ENCODE results near the gene MBOAT7. TPM values are rescaled to one million over a fixed set of nuclear protein-coding genes. Genes with fewer than 3 reads are reported as not detected.

Gene MBOAT7
- total and polyA plus RNA-seq, 4 donors = 39.0 to 154 (median 73.3) TPM

DNA sequence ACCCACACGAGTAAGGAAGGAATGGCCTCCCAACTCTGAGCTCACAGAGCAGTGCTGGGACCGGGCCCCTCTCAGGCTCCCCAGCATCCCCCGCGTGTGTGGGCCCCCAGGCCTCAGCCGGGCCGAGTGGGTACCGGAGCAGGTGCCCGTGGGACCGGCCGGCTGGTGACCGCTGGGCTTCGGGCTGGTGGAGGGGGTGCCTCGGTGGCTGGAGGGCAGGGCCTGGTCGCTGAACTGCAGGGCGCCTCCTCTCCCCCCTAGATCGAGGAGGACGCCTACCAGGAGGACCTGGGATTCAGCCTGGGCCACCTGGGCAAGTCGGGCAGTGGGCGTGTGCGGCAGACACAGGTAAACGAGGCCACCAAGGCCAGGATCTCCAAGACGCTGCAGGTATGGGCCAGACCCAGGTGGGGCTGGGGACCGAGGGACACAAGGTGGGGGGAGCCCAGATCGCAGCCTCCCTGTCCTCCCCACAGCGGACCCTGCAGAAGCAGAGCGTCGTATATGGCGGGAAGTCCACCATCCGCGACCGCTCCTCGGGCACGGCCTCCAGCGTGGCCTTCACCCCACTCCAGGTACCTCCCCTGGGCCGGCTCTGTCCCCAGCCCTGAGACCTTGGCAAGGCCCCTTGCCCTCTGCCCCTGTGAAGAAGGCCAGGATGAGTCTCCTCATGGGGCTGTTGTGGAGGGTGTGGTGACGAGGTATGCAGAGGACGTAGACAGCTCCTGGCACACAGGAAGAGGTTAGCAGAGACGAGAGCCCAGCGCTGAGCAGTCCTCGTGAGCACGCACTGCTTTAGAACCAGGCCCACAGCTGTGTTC lies 60.4 kb downstream of the MBOAT7 start:
- no peak for DNase-seq
- Histone ChIP-seq H3K27ac (ENCODE audit: low read depth in 1 of 2, low read length in 1 of 2) (no peak overlapping the region), H3K27me3 (ENCODE audit: control insufficient read depth in 3 of 3, insufficient read depth in 3 of 3, low read length in 2 of 3) (no peaks in the 10 kb centered on the region), H3K9me3 (ENCODE audit: control insufficient read depth in 4 of 4, insufficient read depth in 3 of 4, low read length in 3 of 4) (no peaks in the 10 kb centered on the region), H3K4me1 (ENCODE audit: control insufficient read depth in 5 of 5, insufficient read depth in 5 of 5, low read length in 5 of 5) (no peaks in the 10 kb centered on the region), H3K4me3 (no peak overlapping the region), H3K36me3 (ENCODE audit: control insufficient read depth in 4 of 4, insufficient read depth in 4 of 4, low read length in 4 of 4) (peaks cover 11 to 69% (median 29%) of the 10 kb centered on the region in 4 donors), H3K9ac (ENCODE audit: insufficient read depth in 1 of 2, low read length in 2 of 2) (no peak overlapping the region)
- no peak for ATAC-seq (ENCODE audit: insufficient read depth, low FRiP score)
- no peak for TF ChIP-seq CTCF (IDR thresholded peaks at IDR 0.05; ENCODE audit: control extremely low read depth, extremely low read depth)
- WGBS, 2 donors = 97% methylated on average over 40 to 41 of the region's 41 CpGs

- WGBS, 2 donors = 93 to 95% methylated on average over 20 of the region's 20 CpGs
- H3K4me1 ChIP-seq (ENCODE audit: control insufficient read depth in 5 of 5, insufficient read depth in 5 of 5, low read length in 5 of 5) = no peaks in the 10 kb centered on the region
- H3K4me3 ChIP-seq = no peak overlapping the region
- peaks cover 13 to 75% (median 29%) of the 10 kb centered on the region in 4 donors for H3K36me3 ChIP-seq (ENCODE audit: control insufficient read depth in 4 of 4, insufficient read depth in 4 of 4, low read length in 4 of 4)
- DNase-seq (no peak), ATAC-seq (ENCODE audit: insufficient read depth, low FRiP score) (no peak)
- no peak for TF ChIP-seq CTCF (IDR thresholded peaks at IDR 0.05; ENCODE audit: control extremely low read depth, extremely low read depth)
- no peaks in the 10 kb centered on the region for H3K9me3 ChIP-seq (ENCODE audit: control insufficient read depth in 4 of 4, insufficient read depth in 3 of 4, low read length in 3 of 4)
- no peak overlapping the region for H3K27ac ChIP-seq (ENCODE audit: low read depth in 1 of 2, low read length in 1 of 2)
- H3K27me3 ChIP-seq (ENCODE audit: control insufficient read depth in 3 of 3, insufficient read depth in 3 of 3, low read length in 2 of 3) = no peaks in the 10 kb centered on the region
- no peak overlapping the region for H3K9ac ChIP-seq (ENCODE audit: insufficient read depth in 1 of 2, low read length in 2 of 2)
Observed at GRCh38 chr19:54128441-54128725, 61.0 kb downstream of the MBOAT7 start.

DNA sequence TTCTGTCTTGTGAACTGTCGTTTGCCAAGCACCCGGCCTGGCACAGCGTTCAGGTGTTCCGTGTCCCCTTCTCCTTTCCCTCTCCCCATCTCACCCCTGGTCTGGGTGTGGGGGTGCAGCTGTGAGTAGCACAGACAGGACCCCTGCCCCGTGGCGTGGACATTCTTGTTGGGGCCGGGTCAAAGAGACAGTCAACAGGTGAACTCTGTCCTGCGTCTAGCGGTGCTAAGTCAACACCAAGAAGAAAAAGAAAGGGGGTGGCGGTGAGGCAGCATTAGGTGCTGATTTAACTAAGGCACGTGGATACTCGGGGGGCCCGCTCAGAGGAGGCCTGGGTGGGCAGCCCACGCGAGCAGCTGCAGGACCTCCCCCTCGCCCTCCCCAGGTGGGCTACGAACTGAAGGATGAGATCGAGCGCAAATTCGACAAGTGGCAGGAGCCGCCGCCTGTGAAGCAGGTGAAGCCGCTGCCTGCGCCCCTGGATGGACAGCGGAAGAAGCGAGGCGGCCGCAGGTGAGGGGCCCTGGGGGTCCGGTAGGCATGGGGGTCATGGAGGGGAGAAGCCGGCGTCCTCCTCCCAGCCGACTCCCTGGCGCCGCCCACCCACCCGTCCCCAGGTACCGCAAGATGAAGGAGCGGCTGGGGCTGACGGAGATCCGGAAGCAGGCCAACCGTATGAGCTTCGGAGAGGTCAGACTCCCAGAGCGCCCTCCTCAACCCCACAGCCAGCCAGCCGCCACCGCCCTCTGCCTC lies 61.5 kb downstream of the MBOAT7 start:
- Histone ChIP-seq H3K4me1 (ENCODE audit: control insufficient read depth in 5 of 5, insufficient read depth in 5 of 5, low read length in 5 of 5) (no peaks in the 10 kb centered on the region), H3K27me3 (ENCODE audit: control insufficient read depth in 3 of 3, insufficient read depth in 3 of 3, low read length in 2 of 3) (no peaks in the 10 kb centered on the region), H3K36me3 (ENCODE audit: control insufficient read depth in 4 of 4, insufficient read depth in 4 of 4, low read length in 4 of 4) (peaks cover 13 to 80% (median 29%) of the 10 kb centered on the region in 4 donors), H3K9ac (ENCODE audit: insufficient read depth in 1 of 2, low read length in 2 of 2) (no peak overlapping the region), H3K9me3 (ENCODE audit: control insufficient read depth in 4 of 4, insufficient read depth in 3 of 4, low read length in 3 of 4) (no peaks in the 10 kb centered on the region), H3K27ac (ENCODE audit: low read depth in 1 of 2, low read length in 1 of 2) (no peak overlapping the region), H3K4me3 (no peak overlapping the region)
- DNase-seq = no peak
- no peak for ATAC-seq (ENCODE audit: insufficient read depth, low FRiP score)
- TF ChIP-seq CTCF (IDR thresholded peaks at IDR 0.05; ENCODE audit: control extremely low read depth, extremely low read depth) = no peak
- 93 to 94% methylated on average over 44 of the region's 44 CpGs for WGBS, 2 donors

All from lung (tissue), 12 donors.